Fibroblast of lung (primary cell): ENCODE data around the gene C20orf144. TPM values are rescaled to one million over a fixed set of nuclear protein-coding genes. Genes with fewer than 3 reads are reported as not detected.

Experiments used
- DNase-seq, 2 donors: peaks; one replicate each; pipeline versions ENCODE4 v3.0.0 to v3.0.0-alpha.2; 2010; ENCODE audit warnings: low read depth in 2 of 2
- H2AFZ ChIP-seq: 2 replicates; pipeline ENCODE4 v1.5.1; 2012; ENCODE audit warnings: low read length, control low read depth, inconsistent platforms
- H3K27ac ChIP-seq: 2 replicates; pipeline ENCODE4 v1.5.1; 2011; ENCODE audit warnings: low read length, control low read depth; ENCODE audit not compliant: insufficient read depth
- H3K27me3 ChIP-seq: 2 replicates; pipeline ENCODE4 v1.5.1; 2011; ENCODE audit warnings: mild to moderate bottlenecking, low read length; ENCODE audit not compliant: control insufficient read depth, insufficient read depth
- H3K36me3 ChIP-seq: 2 replicates; pipeline ENCODE4 v1.5.1; 2011; ENCODE audit warnings: low read length; ENCODE audit not compliant: control insufficient read depth, insufficient read depth
- H3K4me1 ChIP-seq: 2 replicates; pipeline ENCODE4 v1.5.1; 2011; ENCODE audit warnings: low read length; ENCODE audit not compliant: control insufficient read depth, insufficient read depth; ENCODE audit errors: extremely low read depth
- H3K4me2 ChIP-seq: 2 replicates; pipeline ENCODE4 v1.5.1; 2011; ENCODE audit warnings: low read length, control low read depth; ENCODE audit not compliant: insufficient read depth; ENCODE audit errors: extremely low read depth
- H3K4me3 ChIP-seq, 4 experiments: fragments of 200-600 bp in 1 of 4; sonication (generic) in 1 of 4; replicated peaks in 1 of 4; 2 replicates each; pipeline ENCODE4 v1.5.1; 2011 to 2016; ENCODE audit warnings: low read length in 4 of 4, low read depth in 3 of 4, mild to moderate bottlenecking in 3 of 4, control low read depth in 2 of 4, inconsistent platforms in 1 of 4, mixed read lengths in 1 of 4; ENCODE audit not compliant: insufficient read depth in 1 of 4; ENCODE audit errors: control extremely low read depth in 1 of 4
- H3K79me2 ChIP-seq: 2 replicates; pipeline ENCODE4 v1.5.1; 2012; ENCODE audit warnings: mild to moderate bottlenecking, low read length, inconsistent platforms; ENCODE audit not compliant: control insufficient read depth, insufficient read depth
- H3K9ac ChIP-seq: 2 replicates; pipeline ENCODE4 v1.5.1; 2011; ENCODE audit warnings: mild to moderate bottlenecking, low read length, control low read depth; ENCODE audit not compliant: insufficient read depth
- H3K9me3 ChIP-seq: 2 replicates; pipeline ENCODE4 v1.5.1; 2012; ENCODE audit warnings: low read depth, low read length; ENCODE audit not compliant: control insufficient read depth, insufficient read depth
- H4K20me1 ChIP-seq: 2 replicates; pipeline ENCODE4 v1.5.1; 2011; ENCODE audit warnings: low read length; ENCODE audit not compliant: control insufficient read depth, insufficient read depth; ENCODE audit errors: extremely low read depth
- CTCF ChIP-seq, 2 donors: IDR thresholded peaks in 1 of 2; conservative IDR thresholded peaks in 1 of 2; 1 replicate in 1 of 2; 2 replicates in 1 of 2; pipeline ENCODE4 v1.5.1; 2011 to 2012; ENCODE audit warnings: low read length in 2 of 2, control low read depth in 1 of 2, inconsistent platforms in 1 of 2, low read depth in 1 of 2, mild to moderate bottlenecking in 1 of 2
- EZH2 ChIP-seq: IDR thresholded peaks from 2 replicates; pipeline ENCODE4 v1.5.1; 2012; ENCODE audit warnings: low read length, control low read depth, mild to moderate bottlenecking; ENCODE audit errors: missing control alignments
- polyA plus RNA-seq, 2 donors: library from polyadenylated mRNA; depleted of rRNA in 1 of 2; stranded (reverse) in 1 of 2; unstranded in 1 of 2; fragments of >200 nt; gene quantifications; 2 replicates each; pipeline ENCODE4 v1.2.1, GENCODE V29; 2011 to 2012; ENCODE audit warnings: missing spikeins in 1 of 2
- total RNA-seq: library from RNA; depleted of rRNA; stranded (reverse); fragments of >200 nt; gene quantifications from 2 replicates; pipeline ENCODE4 v1.2.1, GENCODE V29; 2014

C20orf144 gene
- total and polyA plus RNA-seq, 2 donors (not counting 1 experiment from before 2014, with no cell fraction given) = 0.10 to 0.17 TPM

GRCh38 chr20:33644313-33645071, 17.6 kb upstream of the C20orf144 start:
- H3K9ac ChIP-seq = no peak overlapping the region
- H3K36me3 ChIP-seq = peaks cover 5% of the 10 kb centered on the region
- peaks cover under 1% of the 10 kb centered on the region for H3K4me1 ChIP-seq
- no peak overlapping the region for H2AFZ ChIP-seq
- H3K9me3 ChIP-seq = no peaks in the 10 kb centered on the region
- no peaks in the 10 kb centered on the region for H3K79me2 ChIP-seq
- H3K4me3 ChIP-seq = no peak overlapping the region
- DNase-seq = no peak
- H3K27ac ChIP-seq = no peak overlapping the region
- TF ChIP-seq CTCF (conservative IDR thresholded peaks at IDR 0.05 in 1 of 2, IDR thresholded peaks at IDR 0.05 in 1 of 2; ENCODE audit: low read depth in 1 of 2, low read length in 2 of 2) (no peak), EZH2 (no peak)
- H4K20me1 ChIP-seq = no peaks in the 10 kb centered on the region
- H3K4me2 ChIP-seq = no peak overlapping the region
- H3K27me3 ChIP-seq = no peaks in the 10 kb centered on the region

- TF ChIP-seq CTCF (conservative IDR thresholded peaks at IDR 0.05 in 1 of 2, IDR thresholded peaks at IDR 0.05 in 1 of 2; ENCODE audit: low read depth in 1 of 2, low read length in 2 of 2) (no peak), EZH2 (no peak)
- no peak overlapping the region for H3K4me3 ChIP-seq
- H3K79me2 ChIP-seq = no peaks in the 10 kb centered on the region
- peaks cover 5% of the 10 kb centered on the region for H3K36me3 ChIP-seq
- no peaks in the 10 kb centered on the region for H3K27me3 ChIP-seq
- DNase-seq = no peak
- H3K4me2 ChIP-seq = no peak overlapping the region
- H3K9me3 ChIP-seq = no peaks in the 10 kb centered on the region
- H2AFZ ChIP-seq = no peak overlapping the region
- no peak overlapping the region for H3K27ac ChIP-seq
- no peaks in the 10 kb centered on the region for H4K20me1 ChIP-seq
- H3K4me1 ChIP-seq = peaks cover 2% of the 10 kb centered on the region
- no peak overlapping the region for H3K9ac ChIP-seq
These were observed 17.1 kb upstream of the C20orf144 start for GRCh38 chr20:33645072-33645358.

GRCh38 chr20:33645396-33645795, 16.7 kb upstream of the C20orf144 start:
- Histone ChIP-seq H3K27me3 (no peaks in the 10 kb centered on the region), H3K79me2 (no peaks in the 10 kb centered on the region), H3K36me3 (peaks cover 5% of the 10 kb centered on the region), H3K27ac (no peak overlapping the region), H2AFZ (no peak overlapping the region), H3K9ac (no peak overlapping the region), H4K20me1 (no peaks in the 10 kb centered on the region), H3K4me2 (no peak overlapping the region), H3K4me3 (no peak overlapping the region), H3K4me1 (peaks cover 2% of the 10 kb centered on the region), H3K9me3 (no peaks in the 10 kb centered on the region)
- no peak for TF ChIP-seq CTCF (conservative IDR thresholded peaks at IDR 0.05 in 1 of 2, IDR thresholded peaks at IDR 0.05 in 1 of 2; ENCODE audit: low read depth in 1 of 2, low read length in 2 of 2)
- DNase-seq = no peak
